ENCODE results near the gene HLF. TPM values are rescaled to one million over a fixed set of nuclear protein-coding genes. Genes with fewer than 3 reads are reported as not detected.

The HLF gene
- total and polyA plus RNA-seq, 8 donors = 1.6 to 42.4 (median 9.6) TPM

DNA sequence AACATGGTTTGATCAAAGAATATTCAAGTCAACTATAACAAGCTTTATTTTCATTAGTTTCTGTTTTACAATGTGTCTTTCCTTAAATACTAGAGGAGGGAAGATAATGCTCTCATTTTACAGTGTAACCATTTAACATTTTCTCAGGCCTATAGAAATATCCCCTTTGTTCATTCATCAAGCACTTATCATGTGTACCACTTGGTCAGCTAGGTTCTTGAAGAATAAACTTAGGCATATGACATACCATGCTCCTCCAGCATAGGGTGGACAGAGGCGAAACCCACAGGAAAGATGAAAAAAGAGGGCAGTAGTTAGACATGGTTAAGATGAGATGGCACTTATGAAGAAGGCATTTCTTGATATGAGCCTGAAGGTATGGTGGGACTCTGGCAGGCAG is 34.0 kb upstream of the HLF start:
- no peak for TF ChIP-seq POLR2AphosphoS5 (IDR thresholded peaks at IDR 0.05)
- TF ChIP-seq POLR2A (IDR thresholded peaks at IDR 0.05) = no peak
- TF ChIP-seq EP300 (IDR thresholded peaks at IDR 0.05) = no peak
- no peak for TF ChIP-seq CTCF (IDR thresholded peaks at IDR 0.05)
- no peaks in the 10 kb centered on the region for H3K27me3 ChIP-seq
- H3K4me1 ChIP-seq = no peaks in the 10 kb centered on the region
- 87 to 91% (median 91%) methylated on average over 1 of the region's 1 CpG for WGBS, 5 donors
- DNase-seq = no peak
- no peaks in the 10 kb centered on the region for H3K9me3 ChIP-seq
- intact Hi-C loops (cut with DNase I; ENCODE audit: low total_unique reads) = no loop called here
- H3K36me3 ChIP-seq = no peaks in the 10 kb centered on the region
- no peak overlapping the region for H3K27ac ChIP-seq
- no peak overlapping the region for H3K4me3 ChIP-seq

- no peak for DNase-seq
- WGBS, 5 donors = 61 to 79% (median 64%) methylated on average over 3 of the region's 3 CpGs
- peaks cover 3 to 16% (median 15%) of the 10 kb centered on the region in 4 donors for H3K4me1 ChIP-seq
- intact Hi-C loops (cut with DNase I; ENCODE audit: low total_unique reads) = no loop called here
- no peak for TF ChIP-seq POLR2A (IDR thresholded peaks at IDR 0.05)
- H3K27me3 ChIP-seq = no peaks in the 10 kb centered on the region
- no peak overlapping the region for H3K4me3 ChIP-seq
- H3K27ac ChIP-seq = no peak overlapping the region
- no peaks in the 10 kb centered on the region for H3K9me3 ChIP-seq
- H3K36me3 ChIP-seq = no peaks in the 10 kb centered on the region
Observed at GRCh38 chr17:55233840-55234239, 30.9 kb upstream of the HLF start.

DNA sequence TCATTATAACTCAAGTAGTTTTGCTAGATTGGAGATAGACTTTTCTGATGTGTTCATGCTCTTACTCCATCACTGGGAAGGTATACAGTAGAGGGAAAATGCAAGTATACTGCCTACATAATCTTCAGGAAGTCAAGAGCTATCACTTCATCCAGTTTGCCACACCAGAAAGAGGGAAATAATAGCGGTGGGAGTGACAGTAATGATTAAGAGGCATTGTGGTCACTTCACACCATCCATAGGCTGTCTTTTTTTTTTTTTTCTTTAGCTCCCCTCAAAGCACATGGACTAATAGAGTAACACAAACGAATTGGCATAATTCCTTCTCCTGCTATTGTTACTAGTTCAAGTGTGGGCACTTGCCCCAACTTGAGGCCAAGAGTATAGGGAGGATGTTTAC is 28.4 kb upstream of the HLF start:
- intact Hi-C loops (cut with DNase I; ENCODE audit: low total_unique reads) = no loop called here
- H3K27ac ChIP-seq = no peak overlapping the region

GRCh38 chr17:55237268-55237667 is 27.5 kb upstream of the HLF start:
- Histone ChIP-seq H3K9me3 (no peaks in the 10 kb centered on the region), H3K4me1 (peaks cover 7 to 21% (median 19%) of the 10 kb centered on the region in 4 donors), H3K27me3 (no peaks in the 10 kb centered on the region), H3K4me3 (no peak overlapping the region), H3K36me3 (no peaks in the 10 kb centered on the region), H3K27ac (peak overlapping the region in 2 of 5 donors; percentile 80 to 87)
- 35 to 51% (median 47%) methylated on average over 6 of the region's 6 CpGs for WGBS, 5 donors
- intact Hi-C loops (cut with DNase I; ENCODE audit: low total_unique reads) = no loop called here
- DNase-seq = no peak
- TF ChIP-seq EP300 (IDR thresholded peaks at IDR 0.05) = no peak

More for the DNA sequence above, 28.4 kb upstream of the HLF start:
- no peak for TF ChIP-seq POLR2A (IDR thresholded peaks at IDR 0.05)
- TF ChIP-seq EP300 (IDR thresholded peaks at IDR 0.05) = no peak
- TF ChIP-seq CTCF (IDR thresholded peaks at IDR 0.05) = no peak
- TF ChIP-seq POLR2AphosphoS5 (IDR thresholded peaks at IDR 0.05) = no peak
- 44 to 66% (median 61%) methylated on average over 2 of the region's 2 CpGs for WGBS, 5 donors
- no peak overlapping the region for H3K4me3 ChIP-seq
- no peaks in the 10 kb centered on the region for H3K27me3 ChIP-seq
- H3K9me3 ChIP-seq = no peaks in the 10 kb centered on the region
- DNase-seq = no peak
- H3K36me3 ChIP-seq = no peaks in the 10 kb centered on the region
- peaks cover 7 to 21% (median 19%) of the 10 kb centered on the region in 4 donors for H3K4me1 ChIP-seq

DNA sequence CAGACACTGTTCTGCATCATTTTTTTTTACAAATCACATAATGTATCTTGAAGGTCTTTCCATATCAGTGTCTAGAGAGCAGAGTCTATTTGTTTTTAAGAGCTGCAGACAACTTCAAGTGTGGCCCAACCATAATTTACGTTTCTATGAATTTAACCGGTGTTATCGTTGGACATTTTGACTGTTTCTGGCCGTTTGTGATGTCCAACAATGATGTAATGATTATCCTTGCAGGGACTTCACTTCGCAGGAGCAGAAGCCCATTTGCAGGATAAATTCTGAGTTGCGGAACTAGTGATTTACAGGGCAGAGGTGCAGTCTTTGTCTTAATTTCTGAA is 26.9 kb upstream of the HLF start:
- 21 to 34% (median 29%) methylated on average over 6 of the region's 6 CpGs for WGBS, 5 donors
- Histone ChIP-seq H3K27me3 (no peaks in the 10 kb centered on the region), H3K36me3 (no peaks in the 10 kb centered on the region), H3K9me3 (no peaks in the 10 kb centered on the region), H3K4me3 (peak overlapping the region; percentile 48 to 58 (median 51)), H3K27ac (peak overlapping the region; percentile 72 to 87 (median 80)), H3K4me1 (peaks cover 7 to 21% (median 19%) of the 10 kb centered on the region in 4 donors)
- no peak for TF ChIP-seq POLR2AphosphoS5 (IDR thresholded peaks at IDR 0.05)
- TF ChIP-seq POLR2A (IDR thresholded peaks at IDR 0.05) = no peak
- no peak for TF ChIP-seq EP300 (IDR thresholded peaks at IDR 0.05)
- TF ChIP-seq CTCF (IDR thresholded peaks at IDR 0.05) = no peak
- intact Hi-C loops (cut with DNase I; ENCODE audit: low total_unique reads) = no loop called here
- no peak for DNase-seq

All from stomach (tissue), 9 donors.